PC-3 (cell line): ENCODE data around the gene LONRF3. TPM values are rescaled to one million over a fixed set of nuclear protein-coding genes. Genes with fewer than 3 reads are reported as not detected.

Experiments
- ATAC-seq: fragments of 200-7000 bp; cut with Tn5 transposase; 2 replicates; pipeline ENCODE4 v1.9.1; 2020; ENCODE audit warnings: mild to moderate bottlenecking, moderate library complexity
- BruUV-seq: library from RNA; stranded (reverse); fragments of 400-500 nt; replicated peaks from 2 replicates; lab custom pipeline; 2021; lab: Mats Ljungman, UMichigan
- CTCF ChIA-PET: fragments of 300-600 bp; sonication (Branson Sonifier 250); formaldehyde crosslinking; loops from one replicate; lab custom pipeline; 2022; ENCODE audit warnings: antibody characterized with exemption; lab: Charles Lee
- POLR2A ChIA-PET: fragments of 300-600 bp; sonication (Branson Sonifier 250); formaldehyde crosslinking; loops from one replicate; lab custom pipeline; 2022; ENCODE audit warnings: antibody characterized with exemption; ENCODE audit not compliant: unreplicated experiment; lab: Charles Lee
- DNase-seq: peaks from one replicate; pipeline ENCODE4 v3.0.0-alpha.2; 2015
- H2AFZ ChIP-seq: fragments of 300-600 bp; sonication (generic); 2 replicates; pipeline ENCODE4 v1.6.0; 2016; ENCODE audit warnings: antibody characterized with exemption, low read length
- H3F3A ChIP-seq: fragments of 300-600 bp; sonication (generic); one replicate; pipeline ENCODE4 v1.6.0; 2017; ENCODE audit warnings: antibody characterized with exemption, low read length, control low read depth, mild to moderate bottlenecking; ENCODE audit not compliant: unreplicated experiment
- H3K27ac ChIP-seq: fragments of 300-600 bp; sonication (generic); 2 replicates; pipeline ENCODE4 v1.5.1; 2016; ENCODE audit warnings: mild to moderate bottlenecking, low read length
- H3K27me3 ChIP-seq: fragments of 300-600 bp; sonication (generic); 2 replicates; pipeline ENCODE4 v1.6.1; 2016; ENCODE audit warnings: low read length, mixed read lengths
- H3K36me3 ChIP-seq: fragments of 300-600 bp; sonication (generic); 2 replicates; pipeline ENCODE4 v1.6.1; 2016; ENCODE audit warnings: low read depth, mixed run types, low read length, mixed read lengths
- H3K4me1 ChIP-seq: fragments of 300-600 bp; sonication (generic); 2 replicates; pipeline ENCODE4 v1.5.1; 2016; ENCODE audit warnings: low read length; ENCODE audit not compliant: insufficient read depth
- H3K4me2 ChIP-seq: fragments of 300-600 bp; sonication (generic); 2 replicates; pipeline ENCODE4 v1.6.0; 2016; ENCODE audit warnings: low read length
- H3K4me3 ChIP-seq: fragments of 300-600 bp; sonication (generic); 2 replicates; pipeline ENCODE4 v1.5.1; 2016; ENCODE audit warnings: mild to moderate bottlenecking, low read length, mixed read lengths
- H3K79me2 ChIP-seq: fragments of 300-600 bp; sonication (generic); 2 replicates; pipeline ENCODE4 v1.6.1; 2017; ENCODE audit warnings: low read length, mixed read lengths
- H3K9ac ChIP-seq: fragments of 300-600 bp; sonication (generic); 2 replicates; pipeline ENCODE4 v1.6.0; 2016; ENCODE audit warnings: mild to moderate bottlenecking, low read length
- H3K9me2 ChIP-seq: fragments of 300-600 bp; sonication (generic); replicated peaks from 2 replicates; pipeline ENCODE4 v1.6.1; 2016; ENCODE audit warnings: mixed run types, low read length, mixed read lengths
- H3K9me3 ChIP-seq: fragments of 300-600 bp; sonication (generic); 2 replicates; pipeline ENCODE4 v1.6.1; 2016; ENCODE audit warnings: low read length, mixed read lengths
- H4K20me1 ChIP-seq: fragments of 300-600 bp; sonication (generic); 2 replicates; pipeline ENCODE4 v1.6.1; 2016; ENCODE audit warnings: low read length, mixed read lengths
- CTCF ChIP-seq: fragments of 300-600 bp; sonication (generic); conservative IDR thresholded peaks from 2 replicates; pipeline ENCODE4 v1.5.1; 2017; ENCODE audit warnings: antibody characterized with exemption, low read depth, mild to moderate bottlenecking, low read length
- EZH2 ChIP-seq: fragments of 300-600 bp; sonication (generic); IDR thresholded peaks from one replicate; pipeline ENCODE4 v1.6.1; 2017; ENCODE audit warnings: antibody characterized with exemption, mild to moderate bottlenecking, low read length; ENCODE audit not compliant: unreplicated experiment
- EZH2phosphoT487 ChIP-seq: fragments of 300-600 bp; sonication (generic); IDR thresholded peaks from 2 replicates; pipeline ENCODE4 v1.6.1; 2018; ENCODE audit warnings: mild to moderate bottlenecking, antibody characterized with exemption, low read length, borderline replicate concordance
- intact Hi-C: fragments of 100-400 bp; cut with micrococcal nuclease; formaldehyde crosslinking; loops from 2 replicates; pipeline ENCODE4 v1.9.0; 2023
- total RNA-seq: library from RNA; depleted of rRNA; stranded (reverse); fragments of >200 nt; gene quantifications from 2 replicates; pipeline ENCODE4 v1.2.3, GENCODE V29; 2014

LONRF3 gene
- total RNA-seq, 1 experiment from 2014 or later: 14.5 TPM

GRCh38 chrX:119008110-119008744, 33.8 kb downstream of the LONRF3 start:
- DNase-seq (peak; percentile 42), ATAC-seq (peak; percentile 42)
- H3F3A ChIP-seq: peaks cover 6% of the 10 kb centered on the region
- no peaks in the 10 kb centered on the region for H3K9me3 ChIP-seq
- H3K4me1 ChIP-seq: peaks cover 8% of the 10 kb centered on the region
- no peaks in the 10 kb centered on the region for H4K20me1 ChIP-seq
- intact Hi-C loops: loop anchor here (1.0 kb wide), 2 partner anchors 59 to 161 kb away; no protein-coding TSS in a partner anchor
- H3K4me2 ChIP-seq: no peak overlapping the region
- no peak overlapping the region for H3K9ac ChIP-seq
- H3K36me3 ChIP-seq: peaks cover 28% of the 10 kb centered on the region
- no peak overlapping the region for H2AFZ ChIP-seq
- no peaks in the 10 kb centered on the region for H3K79me2 ChIP-seq
- no peak overlapping the region for H3K4me3 ChIP-seq
- CTCF ChIA-PET: no interaction called here
- TF ChIP-seq CTCF (peak; percentile 75), EZH2 (no peak), EZH2phosphoT487 (no peak)
- no TSS peak for BruUV-seq
- POLR2A ChIA-PET: no interaction called here
- no peaks in the 10 kb centered on the region for H3K27me3 ChIP-seq
- H3K27ac ChIP-seq: no peak overlapping the region
- H3K9me2 ChIP-seq: no peaks in the 10 kb centered on the region

GRCh38 chrX:119009071-119009470, 34.7 kb downstream of the LONRF3 start:
- Histone ChIP-seq H3K9ac (no peak overlapping the region), H3K27me3 (no peaks in the 10 kb centered on the region), H3F3A (peaks cover 7% of the 10 kb centered on the region), H3K79me2 (no peaks in the 10 kb centered on the region), H3K36me3 (peaks cover 29% of the 10 kb centered on the region), H3K9me3 (no peaks in the 10 kb centered on the region), H3K4me3 (no peak overlapping the region), H3K9me2 (no peaks in the 10 kb centered on the region), H4K20me1 (no peaks in the 10 kb centered on the region), H2AFZ (no peak overlapping the region), H3K27ac (no peak overlapping the region), H3K4me1 (peaks cover 15% of the 10 kb centered on the region), H3K4me2 (no peak overlapping the region)
- DNase-seq (no peak), ATAC-seq (no peak)
- no peak for TF ChIP-seq CTCF
- no peak for TF ChIP-seq EZH2
- TF ChIP-seq EZH2phosphoT487: no peak
- intact Hi-C loops: no loop called here
- ChIA-PET CTCF (no interaction called here), POLR2A (no interaction called here)
- no TSS peak for BruUV-seq

GRCh38 chrX:119010491-119010890, 36.1 kb downstream of the LONRF3 start:
- ChIA-PET CTCF (no interaction called here), POLR2A (no interaction called here)
- no peaks in the 10 kb centered on the region for H3K27me3 ChIP-seq
- no peaks in the 10 kb centered on the region for H3K79me2 ChIP-seq
- H3K27ac ChIP-seq: no peak overlapping the region
- DNase-seq (no peak), ATAC-seq (no peak)
- intact Hi-C loops: no loop called here
- no peak overlapping the region for H3K9ac ChIP-seq
- no peak for TF ChIP-seq CTCF
- TF ChIP-seq EZH2: no peak
- TF ChIP-seq EZH2phosphoT487: no peak
- H3K4me3 ChIP-seq: no peak overlapping the region
- no TSS peak for BruUV-seq
- no peaks in the 10 kb centered on the region for H4K20me1 ChIP-seq
- H3K9me2 ChIP-seq: no peaks in the 10 kb centered on the region
- peaks cover 7% of the 10 kb centered on the region for H3F3A ChIP-seq
- H3K4me1 ChIP-seq: peaks cover 27% of the 10 kb centered on the region
- no peak overlapping the region for H2AFZ ChIP-seq
- no peaks in the 10 kb centered on the region for H3K9me3 ChIP-seq
- H3K4me2 ChIP-seq: no peak overlapping the region
- peaks cover 32% of the 10 kb centered on the region for H3K36me3 ChIP-seq
